Upper lobe of right lung (tissue), 1 donor: ENCODE results near the gene GCK. TPM values are rescaled to one million over a fixed set of nuclear protein-coding genes. Genes with fewer than 3 reads are reported as not detected.
A peak's percentile ranks its signal among the peaks of the same experiment; 100 is the strongest.

Source experiments
- ATAC-seq: fragments of 200-7000 bp; cut with Tn5 transposase; one replicate; pipeline ENCODE4 v1.9.1; 2020; ENCODE audit warnings: mild to moderate bottlenecking, moderate library complexity
- DNase-seq: peaks from one replicate; pipeline ENCODE4 v3.0.0-alpha.2; 2020
- H3K27ac ChIP-seq: fragments of 200-600 bp; one replicate; pipeline ENCODE4 v1.8.0; 2022
- H3K27me3 ChIP-seq: fragments of 200-600 bp; one replicate; pipeline ENCODE4 v1.8.0; 2022; ENCODE audit warnings: mild to moderate bottlenecking
- H3K36me3 ChIP-seq: fragments of 200-600 bp; one replicate; pipeline ENCODE4 v1.8.0; 2022
- H3K4me1 ChIP-seq: fragments of 200-600 bp; one replicate; pipeline ENCODE4 v1.8.0; 2022
- H3K4me3 ChIP-seq: fragments of 200-600 bp; one replicate; pipeline ENCODE4 v1.8.0; 2022; ENCODE audit warnings: mild to moderate bottlenecking
- H3K9me3 ChIP-seq: fragments of 200-600 bp; one replicate; pipeline ENCODE4 v1.8.0; 2022
- intact Hi-C: fragments of 100-400 bp; cut with DNase I; formaldehyde crosslinking; loops from one replicate; pipeline ENCODE4 v1.11.0; 2022
- long read RNA-seq: library from polyadenylated mRNA; unstranded; transcript quantifications from one replicate; pipeline ENCODE4 v2.0.0, GENCODE V29; 2021
- total RNA-seq: library from RNA; stranded (reverse); fragmentation: NEBNext Ultra II Directional; extraction: Animal tissue kit (Norgen Biotek cat#: 25700); gene quantifications from one replicate; pipeline ENCODE4 v1.2.1, GENCODE V29; 2021
- TF ChIP-seq, protein P1 (sequence below): fragments of 200-600 bp; IDR thresholded peaks from one replicate; pipeline ENCODE4 v1.8.0; 2022; ENCODE audit warnings: antibody characterized with exemption
- donor health status: DM: no; HTN: yes; CAD: no; lungs with severe emphysema.

GCK gene
- 0.23 TPM for total RNA-seq
- long read RNA-seq, partial matches to known transcripts: 1 of 1 reads
- long read RNA-seq, other reads (novel, unspliced or antisense): 0 of 1 reads

DNA sequence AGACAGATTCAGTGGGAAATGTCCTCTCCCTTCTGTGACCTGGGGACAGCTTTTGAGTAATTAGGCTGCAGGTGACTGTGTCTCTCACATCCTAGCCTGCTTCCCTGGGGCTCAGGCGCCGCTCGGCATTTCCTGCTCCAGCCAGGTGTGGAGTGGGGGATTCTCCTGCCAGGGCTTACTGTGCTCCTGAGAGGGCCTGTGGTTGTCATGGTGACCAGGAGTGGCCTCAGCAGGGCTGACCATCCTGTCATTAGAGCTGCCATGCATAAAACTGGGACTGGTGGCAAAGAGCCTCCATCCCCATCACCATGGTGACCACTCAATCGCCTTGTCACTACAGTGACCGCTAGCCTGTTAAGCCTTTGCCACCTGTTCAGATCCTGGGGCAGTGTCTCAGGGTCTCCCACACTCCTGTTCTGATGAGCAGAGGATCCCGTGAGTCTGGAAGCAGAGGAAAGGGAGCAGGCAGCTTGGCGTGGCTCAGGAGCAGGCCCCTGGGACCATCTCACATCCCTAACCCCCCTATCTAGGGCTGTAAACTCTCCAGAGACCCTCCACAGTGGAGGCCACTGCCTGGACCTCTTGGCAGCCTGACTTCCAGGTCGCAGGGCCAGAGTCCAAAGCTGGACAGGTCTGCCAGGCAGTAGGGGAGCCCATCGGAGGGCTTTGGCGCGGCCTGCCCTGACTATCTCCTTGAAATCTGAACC is at the start of gene GCK:
GCK (minus strand) TSS at position 154 of the 707 bp plus-strand sequence. CDS start 486 bp downstream, outside the sequence.
- intact Hi-C loops: no loop called here
- no peak for ATAC-seq

DNA sequence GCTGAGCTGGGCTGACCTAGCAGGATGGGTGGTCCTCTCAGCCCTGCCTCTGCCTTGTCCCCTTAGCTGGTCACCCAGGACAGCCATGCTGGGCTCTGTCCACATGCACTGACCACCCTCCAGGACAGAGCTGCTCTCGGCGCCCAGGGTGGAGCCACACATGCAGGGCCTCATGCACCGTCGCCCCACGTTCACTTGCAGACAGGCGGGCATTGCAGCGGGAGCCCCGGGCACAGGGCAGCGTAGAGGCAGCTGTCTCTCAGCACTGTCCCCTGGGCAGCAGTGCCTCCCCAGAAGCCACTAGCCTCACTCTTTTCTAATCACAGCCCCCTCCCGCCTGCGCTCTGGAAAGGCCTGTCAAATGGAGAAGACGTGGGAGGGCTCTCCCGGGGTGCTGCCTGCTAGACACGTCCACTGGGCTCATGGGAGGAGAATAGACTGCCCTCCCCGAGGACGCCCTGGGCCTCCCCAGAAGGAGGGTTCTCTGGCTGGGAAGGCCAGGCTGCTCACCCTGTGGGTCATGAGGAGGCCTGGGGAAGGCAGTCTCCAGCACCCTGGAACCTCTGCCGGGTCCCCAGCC is 49.0 kb upstream of the GCK start:
- DNase-seq (no peak), ATAC-seq (no peak)
- Histone ChIP-seq H3K9me3 (no peaks in the 10 kb centered on the region), H3K27me3 (no peaks in the 10 kb centered on the region), H3K4me1 (peaks cover 5% of the 10 kb centered on the region), H3K4me3 (no peak overlapping the region), H3K36me3 (no peaks in the 10 kb centered on the region), H3K27ac (no peak overlapping the region)
- TF ChIP-seq, protein P1, sequence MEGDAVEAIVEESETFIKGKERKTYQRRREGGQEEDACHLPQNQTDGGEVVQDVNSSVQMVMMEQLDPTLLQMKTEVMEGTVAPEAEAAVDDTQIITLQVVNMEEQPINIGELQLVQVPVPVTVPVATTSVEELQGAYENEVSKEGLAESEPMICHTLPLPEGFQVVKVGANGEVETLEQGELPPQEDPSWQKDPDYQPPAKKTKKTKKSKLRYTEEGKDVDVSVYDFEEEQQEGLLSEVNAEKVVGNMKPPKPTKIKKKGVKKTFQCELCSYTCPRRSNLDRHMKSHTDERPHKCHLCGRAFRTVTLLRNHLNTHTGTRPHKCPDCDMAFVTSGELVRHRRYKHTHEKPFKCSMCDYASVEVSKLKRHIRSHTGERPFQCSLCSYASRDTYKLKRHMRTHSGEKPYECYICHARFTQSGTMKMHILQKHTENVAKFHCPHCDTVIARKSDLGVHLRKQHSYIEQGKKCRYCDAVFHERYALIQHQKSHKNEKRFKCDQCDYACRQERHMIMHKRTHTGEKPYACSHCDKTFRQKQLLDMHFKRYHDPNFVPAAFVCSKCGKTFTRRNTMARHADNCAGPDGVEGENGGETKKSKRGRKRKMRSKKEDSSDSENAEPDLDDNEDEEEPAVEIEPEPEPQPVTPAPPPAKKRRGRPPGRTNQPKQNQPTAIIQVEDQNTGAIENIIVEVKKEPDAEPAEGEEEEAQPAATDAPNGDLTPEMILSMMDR: no peak
- intact Hi-C loops: no loop called here

More for the DNA sequence above, at the start of gene GCK:
- Histone ChIP-seq H3K4me3 (no peak within 1 kb of the TSS), H3K27me3 (no peaks in the 10 kb centered on the region), H3K4me1 (no peaks in the 10 kb centered on the region), H3K27ac (no peak within 1 kb of the TSS), H3K9me3 (no peaks in the 10 kb centered on the region), H3K36me3 (no peaks in the 10 kb centered on the region)
- TF ChIP-seq, protein P1: no peak
- peak; percentile 43 for DNase-seq

DNA sequence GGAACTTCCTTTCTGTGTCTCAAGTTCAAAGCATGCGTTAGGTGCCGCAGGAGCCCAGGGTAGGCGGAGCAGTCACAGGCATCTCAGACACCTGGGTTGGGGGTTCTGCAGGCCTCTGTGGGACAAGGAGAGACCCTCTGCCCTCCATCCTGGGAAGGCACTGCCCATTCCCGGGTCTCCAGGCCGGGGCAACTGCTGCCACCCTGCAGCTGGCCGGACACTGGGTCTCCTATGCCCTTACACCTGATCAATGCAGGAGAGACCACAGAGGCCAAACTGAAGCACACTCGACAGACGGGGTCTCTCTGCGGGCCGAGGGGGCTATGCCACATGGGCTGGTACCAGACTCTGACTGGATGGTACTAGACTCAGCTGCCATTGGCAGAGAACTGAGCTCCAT is 48.5 kb upstream of the GCK start:
- H3K9me3 ChIP-seq: no peaks in the 10 kb centered on the region
- TF ChIP-seq, protein P1: no peak
- intact Hi-C loops: no loop called here
- H3K27ac ChIP-seq: no peak overlapping the region
- DNase-seq: no peak
- H3K27me3 ChIP-seq: no peaks in the 10 kb centered on the region
- no peak for ATAC-seq
- H3K36me3 ChIP-seq: no peaks in the 10 kb centered on the region
- H3K4me3 ChIP-seq: no peak overlapping the region
- peaks cover 5% of the 10 kb centered on the region for H3K4me1 ChIP-seq

DNA sequence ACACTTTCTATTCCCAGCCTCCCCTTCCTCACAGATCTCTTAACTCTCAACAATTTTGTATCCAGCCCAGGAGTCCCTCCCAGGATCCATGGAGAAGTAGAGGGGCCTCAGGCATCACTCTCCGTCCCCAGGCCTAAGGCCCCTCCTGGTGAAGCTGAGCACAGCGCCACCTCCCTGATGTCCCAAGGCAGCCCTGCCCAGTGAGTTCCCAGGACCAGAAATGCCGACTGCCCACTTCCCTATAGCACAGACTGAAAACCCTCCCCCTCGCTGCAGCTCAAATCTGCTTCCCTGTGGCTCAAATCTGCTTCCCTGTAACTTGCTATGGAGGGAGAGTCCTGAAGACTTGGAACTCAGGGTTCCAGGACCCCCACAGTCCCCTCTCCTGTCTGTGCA is 47.1 kb upstream of the GCK start:
- H3K9me3 ChIP-seq: no peaks in the 10 kb centered on the region
- H3K4me1 ChIP-seq: peaks cover 3% of the 10 kb centered on the region
- intact Hi-C loops: no loop called here
- ATAC-seq (peak; percentile 13), DNase-seq (no peak)
- H3K36me3 ChIP-seq: no peaks in the 10 kb centered on the region
- no peak overlapping the region for H3K27ac ChIP-seq
- H3K4me3 ChIP-seq: no peak overlapping the region
- TF ChIP-seq, protein P1: no peak
- H3K27me3 ChIP-seq: no peaks in the 10 kb centered on the region

DNA sequence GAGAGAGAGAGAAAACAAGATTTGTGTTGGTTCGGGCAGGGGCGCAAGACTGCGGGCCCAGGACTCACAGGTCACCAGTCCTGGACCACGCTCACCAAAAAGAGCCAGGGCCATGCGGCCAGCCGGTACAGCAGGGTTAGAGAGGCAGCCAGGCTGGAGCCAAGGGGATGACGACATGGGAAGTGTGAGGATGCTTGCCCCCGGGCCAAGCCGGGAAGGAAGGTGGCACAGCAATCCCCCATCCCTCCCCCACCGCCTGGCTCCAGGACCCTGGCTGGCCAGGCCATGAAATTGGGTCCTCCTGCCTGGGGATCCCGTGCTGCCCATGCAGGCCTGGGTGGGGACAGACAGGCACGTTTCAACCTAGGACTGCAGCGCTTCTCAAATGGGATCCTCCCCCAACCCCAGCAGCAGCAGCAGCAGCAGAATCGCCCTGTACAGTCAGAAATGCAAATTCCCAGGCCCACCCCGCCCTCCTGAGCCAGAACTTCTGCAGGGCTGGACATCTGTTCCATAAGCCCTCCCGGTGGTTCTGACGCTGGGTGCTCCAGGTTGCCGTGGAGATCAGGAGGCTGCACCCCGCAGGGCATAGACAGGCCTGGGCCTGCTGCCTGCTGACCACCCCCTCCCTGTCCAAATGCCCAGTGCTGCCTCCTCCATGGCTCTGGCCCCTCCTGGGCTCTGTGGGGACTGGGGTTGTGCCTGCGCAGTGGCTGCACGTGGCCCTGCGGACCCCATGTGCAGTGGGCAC is 46.5 kb upstream of the GCK start:
- DNase-seq (no peak), ATAC-seq (no peak)
- Histone ChIP-seq H3K4me1 (no peaks in the 10 kb centered on the region), H3K27me3 (no peaks in the 10 kb centered on the region), H3K4me3 (no peak overlapping the region), H3K27ac (no peak overlapping the region), H3K36me3 (no peaks in the 10 kb centered on the region), H3K9me3 (no peaks in the 10 kb centered on the region)
- intact Hi-C loops: no loop called here
- TF ChIP-seq, protein P1: no peak
